Body of pancreas (tissue), 4 donors: ENCODE measurements around the gene SIRPB1. TPM values are rescaled to one million over a fixed set of nuclear protein-coding genes. Genes with fewer than 3 reads are reported as not detected.
A peak's percentile ranks its signal among the peaks of the same experiment; 100 is the strongest.
"Not testable (repeated sequence)": the region's sequence is repeated elsewhere in the genome, so short reads cannot be mapped to it uniquely, and the experiment has no call there.

Experiments
- ATAC-seq: fragments of 150-250 bp; one replicate; pipeline ENCODE4 v1.9.1; 2016
- DNase-seq, 4 donors: peaks; one replicate each; pipeline ENCODE4 v3.0.0-alpha.2; 2019
- H3K27ac ChIP-seq, 4 donors: fragments of 200-600 bp; sonication (generic); 1 replicate in 3 of 4; 2 replicates in 1 of 4; pipeline versions ENCODE4 v1.5.1 to v1.6.1; 2016 to 2019; ENCODE audit warnings: mild to moderate bottlenecking in 1 of 4, mixed read lengths in 1 of 4, moderate library complexity in 1 of 4
- H3K27me3 ChIP-seq, 2 donors: fragments of 200-600 bp; sonication (generic); one replicate each; pipeline ENCODE4 v1.6.0; 2016; ENCODE audit warnings: mild to moderate bottlenecking in 1 of 2
- H3K36me3 ChIP-seq, 2 donors: fragments of 200-600 bp; sonication (generic); replicated peaks in 1 of 2; 2 replicates each; pipeline ENCODE4 v1.5.1; 2016; ENCODE audit warnings: low read depth in 2 of 2; ENCODE audit not compliant: insufficient read depth in 1 of 2
- H3K4me1 ChIP-seq: fragments of 200-600 bp; sonication (generic); one replicate; pipeline ENCODE4 v1.6.0; 2016
- H3K4me3 ChIP-seq, 2 donors: fragments of 200-600 bp; sonication (generic); 1 replicate in 1 of 2; 2 replicates in 1 of 2; pipeline ENCODE4 v1.5.1; 2016 to 2019
- H3K9me3 ChIP-seq, 3 donors: fragments of 200-600 bp; sonication (generic); 1 replicate in 2 of 3; 2 replicates in 1 of 3; pipeline ENCODE4 v1.5.1; 2016
- CTCF ChIP-seq, 7 experiments: fragments of 450-650 bp in 4 of 7; fragments of 200-600 bp in 3 of 7; sonication (generic) in 3 of 7; IDR thresholded peaks; one replicate each; pipeline ENCODE4 v1.5.1; 2016 to 2019; ENCODE audit warnings: antibody characterized with exemption in 7 of 7
- POLR2A ChIP-seq, 3 donors: fragments of 450-650 bp; IDR thresholded peaks; one replicate each; pipeline ENCODE4 v1.6.1; 2016; ENCODE audit warnings: antibody characterized with exemption in 3 of 3, mild to moderate bottlenecking in 2 of 3
- WGBS, 2 donors: methylation state at CpG; one replicate each; pipeline ENCODE4 v1.1.5; 2017; 5-methylcytosine and 5-hydroxymethylcytosine counted together
- intact Hi-C: fragments of 100-400 bp; cut with DNase I; formaldehyde crosslinking; loops from one replicate; pipeline ENCODE4 v1.15.1; 2023
- total RNA-seq, 2 donors: library from RNA; depleted of rRNA; stranded (reverse); fragments of >200 nt; gene quantifications; one replicate each; pipeline ENCODE4 v1.1.0, GENCODE V29; 2016

SIRPB1 gene
- total RNA-seq, 2 donors from 2014 or later: 1.3 to 14.2 TPM

GRCh38 chr20:1618954-1619540 is 762 bp downstream of the SIRPB1 start:
- Histone ChIP-seq H3K27ac (peak overlapping the region in 1 of 4 donors; percentile 59), H3K4me3 (no peak overlapping the region), H3K4me1 (no peaks in the 10 kb centered on the region), H3K36me3 (no peaks in the 10 kb centered on the region), H3K9me3 (no peaks in the 10 kb centered on the region), H3K27me3 (no peaks in the 10 kb centered on the region)
- intact Hi-C loops: loop anchor here (5.0 kb wide), 1 partner anchor 42 kb away; no protein-coding TSS in a partner anchor
- no peak for ATAC-seq
- no peak for TF ChIP-seq CTCF (IDR thresholded peaks at IDR 0.05)
- TF ChIP-seq POLR2A (IDR thresholded peaks at IDR 0.05): no peak
- DNase-seq: no peak

GRCh38 chr20:1618479-1618878 is 1.3 kb downstream of the SIRPB1 start:
- no peak for DNase-seq
- intact Hi-C loops: loop anchor here (5.0 kb wide), 1 partner anchor 41 kb away; no protein-coding TSS in a partner anchor
- Histone ChIP-seq H3K4me3 (no peak overlapping the region), H3K4me1 (no peaks in the 10 kb centered on the region), H3K27ac (no peak overlapping the region), H3K27me3 (no peaks in the 10 kb centered on the region), H3K36me3 (no peaks in the 10 kb centered on the region), H3K9me3 (no peaks in the 10 kb centered on the region)
- TF ChIP-seq CTCF (IDR thresholded peaks at IDR 0.05): no peak
- TF ChIP-seq POLR2A (IDR thresholded peaks at IDR 0.05): no peak
- no peak for ATAC-seq

GRCh38 chr20:1616858-1617434 is 2.9 kb downstream of the SIRPB1 start:
- DNase-seq: no peak
- TF ChIP-seq POLR2A (IDR thresholded peaks at IDR 0.05): no peak
- TF ChIP-seq CTCF (IDR thresholded peaks at IDR 0.05): no peak
- intact Hi-C loops: loop anchor here (5.0 kb wide), 1 partner anchor 40 kb away; no protein-coding TSS in a partner anchor
- H3K4me1 ChIP-seq: no peaks in the 10 kb centered on the region
- H3K27ac ChIP-seq: no peak overlapping the region
- no peaks in the 10 kb centered on the region for H3K36me3 ChIP-seq
- H3K27me3 ChIP-seq: no peaks in the 10 kb centered on the region
- no peak for ATAC-seq
- H3K9me3 ChIP-seq: no peaks in the 10 kb centered on the region
- H3K4me3 ChIP-seq: no peak overlapping the region

GRCh38 chr20:1610404-1610803 is 9.4 kb downstream of the SIRPB1 start:
- H3K4me1 ChIP-seq, DNase-seq, H3K9me3 ChIP-seq, H3K27ac ChIP-seq, H3K27me3 ChIP-seq, intact Hi-C loops, H3K4me3 ChIP-seq, H3K36me3 ChIP-seq, ATAC-seq: not testable (repeated sequence)
- 34% methylated on average over 5 of the region's 5 CpGs; no CpG with 5 or more reads in 1 of the 2 donors for WGBS, 2 donors

- DNase-seq, H3K9me3 ChIP-seq, ATAC-seq, H3K36me3 ChIP-seq, H3K4me3 ChIP-seq, intact Hi-C loops, H3K27ac ChIP-seq, H3K27me3 ChIP-seq, H3K4me1 ChIP-seq: not testable (repeated sequence)
- WGBS, 2 donors: no CpG with 5 or more reads among the region's 5 CpGs
Observed at GRCh38 chr20:1608678-1609347, 11.0 kb downstream of the SIRPB1 start.
